Aortic smooth muscle cell (primary cell): ENCODE measurements around the gene PABPC3. TPM values are rescaled to one million over a fixed set of nuclear protein-coding genes. Genes with fewer than 3 reads are reported as not detected.

Experiments used
- total RNA-seq: library from RNA; depleted of rRNA; stranded (reverse); fragments of >200 nt; gene quantifications from 2 replicates; pipeline ENCODE4 v1.2.3, GENCODE V29; 2014

Gene PABPC3
- 0.12 and 0.13 TPM in 2 replicates for total RNA-seq

DNA sequence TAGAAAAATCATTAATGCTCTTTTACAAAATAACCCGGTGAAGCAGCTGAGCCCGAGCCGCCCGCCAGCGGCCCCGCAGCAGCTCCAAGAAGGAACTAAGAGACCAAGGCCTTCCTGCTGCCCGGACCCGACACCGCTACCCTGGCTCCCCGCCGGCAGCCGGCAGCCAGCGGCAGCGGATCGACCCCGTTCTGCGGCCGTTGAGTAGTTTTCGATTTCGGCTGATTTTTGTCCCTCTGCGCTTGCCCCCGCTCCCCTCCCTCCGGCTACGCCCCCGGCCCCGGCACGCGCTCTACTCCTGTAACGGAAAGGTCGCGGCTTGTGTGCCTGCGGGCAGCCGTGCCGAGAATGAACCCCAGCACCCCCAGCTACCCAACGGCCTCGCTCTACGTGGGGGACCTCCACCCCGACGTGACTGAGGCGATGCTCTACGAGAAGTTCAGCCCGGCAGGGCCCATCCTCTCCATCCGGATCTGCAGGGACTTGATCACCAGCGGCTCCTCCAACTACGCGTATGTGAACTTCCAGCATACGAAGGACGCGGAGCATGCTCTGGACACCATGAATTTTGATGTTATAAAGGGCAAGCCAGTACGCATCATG, at the start of gene PABPC3:
Gene PABPC3 (plus strand): TSS at position 286 of the 603 bp plus-strand sequence. CDS start 63 bp downstream, at position 349.

Other genes with a start within 250 kb of the PABPC3 start
- not detected in 2 replicates for gene AMER2, start 76.2 kb downstream of the PABPC3 start, total RNA-seq
- 29.6 and 32.0 TPM in 2 replicates for gene MTMR6, start 191.4 kb downstream of the PABPC3 start, total RNA-seq
- 32.6 and 37.4 TPM in 2 replicates for gene NUP58, start 205.5 kb downstream of the PABPC3 start, total RNA-seq